Measurements from ENCODE around the gene NAT9. TPM values are rescaled to one million over a fixed set of nuclear protein-coding genes. Genes with fewer than 3 reads are reported as not detected.

Gene NAT9
- total and polyA plus RNA-seq, 2 experiments from 2014 or later, result 29.2 to 34.8 TPM

- Histone ChIP-seq H3K79me2 (no peaks in the 10 kb centered on the region), H3K9me3 (ENCODE audit: low read depth) (no peaks in the 10 kb centered on the region), H3K4me1 (ENCODE audit: insufficient read depth) (no peaks in the 10 kb centered on the region), H2AFZ (no peak overlapping the region), H4K20me1 (ENCODE audit: insufficient read depth, poor library complexity, severe bottlenecking) (no peaks in the 10 kb centered on the region), H3K9me2 (replicated peaks; ENCODE audit: insufficient read depth) (no peaks in the 10 kb centered on the region), H3K27ac (no peak overlapping the region), H3K27me3 (no peaks in the 10 kb centered on the region), H3K36me3 (replicated peaks; ENCODE audit: insufficient read depth, low read depth) (no peaks in the 10 kb centered on the region), H3K4me2 (no peak overlapping the region), H3K4me3 (no peak overlapping the region)
- DNase-seq (ENCODE audit: low spot score), result no peak
- TF ChIP-seq EZH2phosphoT487 (IDR thresholded peaks at IDR 0.05; ENCODE audit: low read depth, severe bottlenecking, unreplicated experiment), result no peak
- TF ChIP-seq CTCF (IDR thresholded peaks at IDR 0.05; ENCODE audit: poor library complexity), result no peak
- no peak for TF ChIP-seq EZH2 (IDR thresholded peaks at IDR 0.05; ENCODE audit: borderline replicate concordance)
- 73% methylated on average over 4 of the region's 4 CpGs for WGBS (ENCODE audit: low lambda C conversion rate, missing lambda C conversion rate)
Measured at GRCh38 chr17:74731347-74731605, 44.9 kb downstream of the NAT9 start.

DNA sequence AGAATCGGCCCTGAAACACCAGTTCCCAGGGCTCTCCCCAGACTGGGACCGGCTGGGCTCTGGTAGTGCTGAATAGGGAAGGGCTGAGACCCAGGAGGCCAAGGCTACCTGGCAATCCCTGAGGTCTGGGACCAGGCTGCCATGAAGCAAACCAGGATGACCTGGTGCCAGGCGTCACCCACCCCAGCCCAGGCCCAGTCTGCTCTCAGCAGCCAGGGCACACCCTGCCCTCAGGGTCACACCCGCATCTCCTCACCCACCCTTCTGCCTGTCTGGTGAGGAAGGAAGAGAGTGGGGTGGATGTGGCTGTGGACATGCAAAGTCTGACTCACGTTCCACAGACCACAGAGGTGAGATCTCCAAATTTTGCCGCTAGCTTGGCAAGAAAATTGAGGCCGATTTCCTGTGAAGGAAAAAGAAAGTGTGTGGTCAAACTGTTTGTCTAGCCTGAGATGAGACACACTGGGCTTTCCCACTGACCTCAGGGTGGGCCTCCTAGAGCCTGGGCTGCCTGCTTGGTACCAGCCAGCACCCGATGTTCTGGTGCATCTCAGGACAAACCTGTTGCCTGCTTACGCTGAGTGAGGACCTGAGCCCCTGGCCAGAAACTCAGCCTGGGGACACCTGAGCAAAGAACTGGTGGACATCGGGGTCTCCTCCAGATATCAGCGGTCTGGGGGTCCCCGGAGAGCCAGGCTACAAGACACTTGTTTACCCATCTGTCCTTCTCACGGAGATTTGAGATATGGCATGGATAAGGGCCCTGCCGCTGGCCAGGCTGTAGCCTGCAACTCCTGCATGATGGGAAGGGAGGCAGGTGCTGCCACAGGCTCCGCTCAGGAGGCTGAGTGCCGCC, 45.4 kb downstream of the NAT9 start:
- Histone ChIP-seq H3K27me3 (no peaks in the 10 kb centered on the region), H4K20me1 (ENCODE audit: insufficient read depth, poor library complexity, severe bottlenecking) (no peaks in the 10 kb centered on the region), H3K4me3 (no peak overlapping the region), H3K4me2 (no peak overlapping the region), H3K36me3 (replicated peaks; ENCODE audit: insufficient read depth, low read depth) (no peaks in the 10 kb centered on the region), H2AFZ (no peak overlapping the region), H3K9me2 (replicated peaks; ENCODE audit: insufficient read depth) (no peaks in the 10 kb centered on the region), H3K79me2 (no peaks in the 10 kb centered on the region), H3K27ac (no peak overlapping the region), H3K9me3 (ENCODE audit: low read depth) (no peaks in the 10 kb centered on the region), H3K4me1 (ENCODE audit: insufficient read depth) (no peaks in the 10 kb centered on the region)
- DNase-seq (ENCODE audit: low spot score), result no peak
- 88% methylated on average over 16 of the region's 16 CpGs for WGBS (ENCODE audit: low lambda C conversion rate, missing lambda C conversion rate)
- TF ChIP-seq CTCF (IDR thresholded peaks at IDR 0.05; ENCODE audit: poor library complexity), result no peak
- TF ChIP-seq EZH2 (IDR thresholded peaks at IDR 0.05; ENCODE audit: borderline replicate concordance), result no peak
- TF ChIP-seq EZH2phosphoT487 (IDR thresholded peaks at IDR 0.05; ENCODE audit: low read depth, severe bottlenecking, unreplicated experiment), result no peak

DNA sequence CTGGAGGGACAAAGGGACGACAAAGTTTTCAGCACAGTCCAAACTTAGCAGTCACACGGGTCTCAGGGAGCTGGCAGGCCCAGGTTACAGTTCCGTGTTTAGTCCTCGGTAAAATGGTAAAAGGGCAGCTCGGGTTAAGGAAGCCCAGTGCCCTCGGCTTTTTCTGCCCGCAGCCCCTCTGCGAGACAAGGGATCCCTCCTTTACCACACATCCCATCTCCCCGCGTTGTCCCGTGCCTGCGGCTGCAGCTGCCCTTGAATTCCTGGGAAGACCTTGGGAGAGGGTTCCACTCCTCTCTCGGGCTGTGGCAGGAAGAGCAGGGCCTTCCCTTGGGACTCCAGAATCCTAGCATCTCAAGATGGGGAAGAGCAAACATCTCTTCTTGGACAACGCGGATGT, 46.3 kb downstream of the NAT9 start:
- Histone ChIP-seq H3K79me2 (no peaks in the 10 kb centered on the region), H3K9me2 (replicated peaks; ENCODE audit: insufficient read depth) (no peaks in the 10 kb centered on the region), H3K9me3 (ENCODE audit: low read depth) (no peaks in the 10 kb centered on the region), H3K27ac (no peak overlapping the region), H3K27me3 (no peaks in the 10 kb centered on the region), H3K36me3 (replicated peaks; ENCODE audit: insufficient read depth, low read depth) (no peaks in the 10 kb centered on the region), H4K20me1 (ENCODE audit: insufficient read depth, poor library complexity, severe bottlenecking) (no peaks in the 10 kb centered on the region), H3K4me2 (no peak overlapping the region), H2AFZ (no peak overlapping the region), H3K4me3 (no peak overlapping the region), H3K4me1 (ENCODE audit: insufficient read depth) (no peaks in the 10 kb centered on the region)
- DNase-seq (ENCODE audit: low spot score), result no peak
- TF ChIP-seq EZH2phosphoT487 (IDR thresholded peaks at IDR 0.05; ENCODE audit: low read depth, severe bottlenecking, unreplicated experiment) (no peak), EZH2 (IDR thresholded peaks at IDR 0.05; ENCODE audit: borderline replicate concordance) (no peak), CTCF (IDR thresholded peaks at IDR 0.05; ENCODE audit: poor library complexity) (no peak)
- 93% methylated on average over 15 of the region's 15 CpGs for WGBS (ENCODE audit: low lambda C conversion rate, missing lambda C conversion rate)
